ENCODE data around the gene AP5B1. TPM values are rescaled to one million over a fixed set of nuclear protein-coding genes. Genes with fewer than 3 reads are reported as not detected.

The AP5B1 gene, protein sequence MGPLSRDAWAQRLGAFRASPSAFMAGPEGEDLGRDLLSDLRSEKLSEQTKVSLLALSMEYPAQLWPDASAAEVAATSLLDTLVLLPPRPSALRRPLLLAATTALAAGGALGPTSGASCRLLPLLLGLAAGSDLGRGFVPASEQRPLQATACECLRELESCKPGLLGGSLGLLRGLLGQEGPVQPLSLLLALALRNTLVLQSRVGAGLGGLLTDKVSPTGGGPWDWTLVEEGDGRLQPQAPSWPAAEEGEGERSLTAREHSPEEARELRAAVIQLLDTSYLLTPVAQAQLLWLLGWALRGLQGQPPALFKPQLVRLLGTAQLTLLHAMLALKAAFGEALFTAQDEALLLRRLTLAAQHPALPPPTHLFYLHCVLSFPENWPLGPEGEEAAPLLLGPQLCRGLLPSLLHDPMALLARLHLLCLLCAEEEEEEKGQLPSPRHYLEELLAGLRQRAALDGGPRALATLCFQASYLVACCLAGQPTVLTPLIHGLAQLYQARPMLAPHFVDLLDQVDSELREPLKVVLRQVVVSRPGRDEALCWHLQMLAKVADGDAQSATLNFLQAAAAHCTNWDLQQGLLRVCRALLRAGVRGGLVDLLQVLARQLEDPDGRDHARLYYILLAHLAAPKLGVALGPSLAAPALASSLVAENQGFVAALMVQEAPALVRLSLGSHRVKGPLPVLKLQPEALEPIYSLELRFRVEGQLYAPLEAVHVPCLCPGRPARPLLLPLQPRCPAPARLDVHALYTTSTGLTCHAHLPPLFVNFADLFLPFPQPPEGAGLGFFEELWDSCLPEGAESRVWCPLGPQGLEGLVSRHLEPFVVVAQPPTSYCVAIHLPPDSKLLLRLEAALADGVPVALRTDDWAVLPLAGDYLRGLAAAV
- 22.2 TPM for total RNA-seq

- DNase-seq (ENCODE audit: low spot score) = no peak
Measured at GRCh38 chr11:65780770-65781151, at the start of gene AP5B1. Gene AP5B1, minus strand, starts transcription at chr11:65780976. Its CDS starts 385 bp downstream, at chr11:65780591.

- no peak for DNase-seq (ENCODE audit: low spot score)
Measured at GRCh38 chr11:65829459-65829858, 48.7 kb upstream of the AP5B1 start.

DNA sequence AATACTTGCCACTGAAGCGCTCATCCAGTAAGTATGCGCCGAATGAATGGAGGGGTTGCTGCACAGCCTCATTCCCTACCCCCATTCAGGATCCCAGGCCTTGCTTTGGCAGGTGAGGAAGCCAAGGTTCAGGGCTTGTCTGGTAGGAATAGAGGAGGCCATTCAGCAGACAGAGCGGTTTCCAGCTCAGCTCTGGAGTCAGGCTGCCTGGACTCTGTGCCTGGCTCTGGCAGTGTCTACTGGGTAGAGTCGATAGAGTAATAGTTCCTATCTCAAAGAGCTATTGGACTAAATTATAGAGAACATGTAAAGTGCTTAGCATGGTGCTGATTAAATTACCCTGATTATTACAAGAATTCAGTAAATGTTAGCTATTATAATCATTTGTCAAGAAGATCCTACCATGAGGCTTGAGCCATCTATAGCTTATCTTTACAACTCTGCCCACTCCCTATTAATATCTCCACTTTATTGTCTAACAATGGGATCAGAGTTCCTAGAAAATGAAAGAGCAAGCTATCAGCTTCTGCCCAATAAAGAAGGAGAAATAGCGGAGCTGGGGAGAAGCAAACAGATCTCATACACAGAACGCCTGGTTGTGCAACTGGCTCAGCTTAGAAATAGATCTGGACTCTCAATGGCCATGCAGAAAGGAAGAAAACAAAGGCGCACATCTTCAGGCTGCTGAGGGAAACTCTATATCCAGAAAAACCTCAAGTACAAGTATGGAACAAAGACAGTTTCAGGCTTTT lies 46.4 kb upstream of the AP5B1 start:
- DNase-seq (ENCODE audit: low spot score) = no peak

- no peak for DNase-seq (ENCODE audit: low spot score)
Measured at GRCh38 chr11:65822776-65823528, 42.2 kb upstream of the AP5B1 start.

DNA sequence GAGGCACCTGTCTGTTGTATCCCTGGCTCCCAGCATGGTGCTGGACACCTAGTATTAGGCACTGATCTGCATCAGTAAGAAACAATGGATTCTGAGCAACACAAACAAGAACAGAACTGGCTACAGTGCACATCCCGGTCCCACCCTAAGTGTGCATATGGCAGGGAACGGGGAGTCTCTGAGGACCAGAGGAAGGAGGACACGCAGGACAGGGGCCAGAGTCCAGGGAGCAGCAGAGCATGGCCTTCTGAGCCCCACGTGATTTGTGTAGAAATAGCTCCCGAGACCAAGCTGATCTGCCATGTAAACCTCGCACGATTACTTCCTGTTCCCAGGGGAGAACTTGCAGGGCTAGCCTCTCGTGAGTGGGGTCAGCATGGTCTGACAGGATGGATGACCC lies 40.3 kb upstream of the AP5B1 start:
- DNase-seq (ENCODE audit: low spot score) = no peak

DNA sequence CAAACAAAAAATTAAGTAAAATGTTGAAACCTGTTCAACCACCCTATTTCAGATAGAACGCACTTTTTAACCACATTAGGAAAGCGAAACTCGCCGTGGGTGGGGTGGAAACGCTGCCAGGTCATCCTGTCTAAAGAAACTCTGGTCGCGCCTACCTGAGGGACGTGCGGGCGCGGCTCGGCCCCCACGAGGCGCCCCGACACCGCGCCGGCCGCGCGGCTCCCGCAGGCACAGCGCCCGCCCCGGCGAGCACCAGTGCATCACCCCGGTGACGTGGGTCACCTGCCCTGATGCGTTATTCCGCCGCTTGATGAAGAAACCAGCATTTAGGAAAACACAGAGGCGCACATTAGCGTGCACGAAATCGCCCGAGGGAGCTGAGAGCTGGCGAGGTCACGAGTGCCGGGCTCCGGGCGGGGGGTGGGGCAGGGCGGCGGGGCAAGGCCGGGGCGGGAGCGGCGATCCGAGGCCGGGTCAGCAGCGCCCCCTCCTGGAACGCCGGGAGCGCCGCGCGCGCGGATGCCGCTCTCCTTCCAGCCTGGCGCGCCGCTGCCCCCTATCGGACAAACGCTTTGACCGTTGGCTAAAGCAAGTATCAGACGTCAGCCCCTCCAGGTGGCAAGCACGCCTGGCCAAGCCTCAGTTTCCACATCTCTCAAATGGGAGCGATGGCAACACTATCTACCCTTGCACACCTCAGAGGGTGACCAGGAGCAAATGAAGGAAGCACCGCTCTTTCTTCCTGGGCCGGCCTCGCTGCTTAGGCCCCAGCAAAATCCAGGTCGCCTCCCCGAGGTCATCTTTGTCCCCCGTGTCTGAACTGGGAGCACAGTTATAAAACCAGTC lies 37.3 kb upstream of the AP5B1 start:
- peak; percentile 94 for DNase-seq (ENCODE audit: low spot score)

GRCh38 chr11:65817312-65817834 lies 36.6 kb upstream of the AP5B1 start:
- no peak for DNase-seq (ENCODE audit: low spot score)

- no peak for DNase-seq (ENCODE audit: low spot score)
Measured at GRCh38 chr11:65816696-65817095, 35.9 kb upstream of the AP5B1 start.

GRCh38 chr11:65814986-65815565 lies 34.3 kb upstream of the AP5B1 start:
- no peak for DNase-seq (ENCODE audit: low spot score)

GRCh38 chr11:65814131-65814985 lies 33.6 kb upstream of the AP5B1 start:
- DNase-seq (ENCODE audit: low spot score) = no peak

GRCh38 chr11:65811764-65812475 lies 31.1 kb upstream of the AP5B1 start:
- DNase-seq (ENCODE audit: low spot score) = no peak

DNA sequence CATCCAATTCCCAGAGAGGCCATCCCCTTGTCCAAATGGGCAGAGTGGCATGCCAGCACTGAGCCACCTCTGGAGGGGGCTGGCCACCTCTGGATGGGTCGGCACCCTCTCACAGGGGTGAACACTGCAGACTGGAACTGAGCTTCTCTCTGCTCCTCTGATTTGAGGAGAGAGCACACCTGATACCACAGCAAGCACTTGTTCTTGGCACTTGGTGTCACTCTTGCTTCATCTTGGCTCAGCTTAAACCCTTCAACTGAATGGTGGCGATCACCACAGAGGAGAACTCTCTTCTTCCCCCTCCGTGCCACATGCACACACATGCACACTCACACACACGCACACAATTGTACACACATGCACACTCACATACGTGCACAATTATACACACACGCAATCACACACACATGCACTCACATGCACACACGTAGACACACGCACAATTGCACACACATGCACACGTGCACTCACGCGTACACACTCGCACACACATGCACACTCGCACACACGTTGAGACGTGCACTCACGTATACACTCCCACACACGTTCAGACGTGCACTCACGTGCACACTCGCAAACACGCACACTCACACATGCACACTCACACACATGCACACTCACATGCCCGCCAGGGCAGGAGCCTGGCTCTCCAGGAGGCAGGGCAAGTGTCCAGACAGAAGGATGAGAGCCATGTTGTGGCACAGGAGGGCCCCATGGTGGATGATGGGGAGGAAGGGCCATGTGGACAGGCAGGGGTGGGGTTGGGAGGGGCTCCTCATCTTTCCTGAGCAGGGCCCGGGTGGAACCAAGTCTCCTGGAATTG lies 29.5 kb upstream of the AP5B1 start:
- DNase-seq (ENCODE audit: low spot score) = no peak

GRCh38 chr11:65809496-65809895 lies 28.7 kb upstream of the AP5B1 start:
- no peak for DNase-seq (ENCODE audit: low spot score)

- DNase-seq (ENCODE audit: low spot score) = no peak
Measured at GRCh38 chr11:65808744-65809341, 28.1 kb upstream of the AP5B1 start.

DNA sequence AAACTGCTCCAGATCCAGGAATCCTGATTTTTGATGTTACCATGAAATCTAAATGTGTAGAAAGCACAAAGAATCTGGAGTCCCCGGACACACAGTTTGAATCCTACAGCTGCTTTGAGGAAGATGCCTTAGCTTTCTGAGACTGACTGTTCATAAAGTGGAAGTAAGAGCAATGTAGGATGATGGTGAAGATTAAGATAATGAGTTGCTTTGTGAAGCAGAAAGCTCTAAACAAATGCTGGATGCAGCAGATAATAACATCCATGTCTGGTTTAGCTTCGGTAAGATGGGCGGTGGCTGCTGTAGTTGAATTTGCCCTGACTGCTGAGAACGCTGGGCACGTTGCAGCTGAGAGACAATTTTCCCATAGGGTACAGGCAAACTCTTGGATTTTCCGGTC lies 26.2 kb upstream of the AP5B1 start:
- DNase-seq (ENCODE audit: low spot score) = no peak

DNA sequence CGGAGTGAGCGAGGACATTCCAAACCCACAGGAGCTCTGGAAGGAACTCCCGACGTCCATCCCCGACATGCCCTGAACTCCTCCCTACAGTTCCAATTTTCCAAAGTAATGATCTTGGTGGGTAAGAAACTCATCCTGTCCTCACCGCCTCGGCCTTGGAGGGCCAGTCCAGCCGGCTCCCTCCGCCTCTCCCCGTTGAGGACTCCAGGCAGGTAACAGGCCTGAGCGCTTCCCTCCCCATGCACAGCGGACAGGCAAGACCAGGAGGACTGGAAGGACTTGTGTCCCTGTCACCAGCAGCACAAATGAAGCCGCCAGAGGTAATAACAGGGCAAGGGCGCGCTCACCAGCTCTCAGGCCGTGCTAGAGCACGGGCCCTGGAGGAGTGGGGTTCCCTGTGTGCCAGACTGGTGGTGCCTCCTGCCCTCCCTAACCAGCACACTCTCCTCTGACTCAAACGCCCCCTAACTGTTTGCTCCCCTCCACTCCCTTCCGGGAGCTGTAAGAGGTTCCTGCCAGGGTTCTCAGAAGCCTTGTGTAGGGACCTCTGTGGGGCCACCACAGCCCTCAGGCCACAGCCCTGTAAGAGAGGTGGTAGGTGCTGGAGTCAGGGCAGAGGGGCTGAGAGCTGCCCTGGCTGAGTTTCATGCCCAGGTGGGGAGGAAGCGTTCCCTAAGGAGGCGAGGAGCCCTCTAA lies 23.2 kb upstream of the AP5B1 start:
- DNase-seq (ENCODE audit: low spot score) = no peak

Data from mucosa of gallbladder (tissue), 1 donor.